ENCODE measurements around the gene TBL1XR1. TPM values are rescaled to one million over a fixed set of nuclear protein-coding genes. Genes with fewer than 3 reads are reported as not detected.

The TBL1XR1 gene
- total RNA-seq, 4 donors from 2014 or later: 51.6 to 91.1 (median 66.0) TPM

GRCh38 chr3:176994393-176994792 lies 202.9 kb downstream of the TBL1XR1 start:
- no peak overlapping the region for H3K4me3 ChIP-seq (ENCODE audit: low read depth, poor library complexity, severe bottlenecking)
- no peak for DNase-seq (ENCODE audit: low spot score in 2 of 2)
- no peak for TF ChIP-seq CTCF (IDR thresholded peaks at IDR 0.05)
- TF ChIP-seq POLR2A (IDR thresholded peaks at IDR 0.05): no peak
- intact Hi-C loops (cut with DNase I; ENCODE audit: low total_unique reads): no loop called here
- 96 to 97% methylated on average over 1 of the region's 1 CpG for WGBS, 2 donors

GRCh38 chr3:176992978-176993377 lies 204.3 kb downstream of the TBL1XR1 start:
- H3K4me3 ChIP-seq (ENCODE audit: low read depth, poor library complexity, severe bottlenecking): no peak overlapping the region
- DNase-seq (ENCODE audit: low spot score in 2 of 2): no peak
- TF ChIP-seq POLR2A (IDR thresholded peaks at IDR 0.05): no peak
- no peak for TF ChIP-seq CTCF (IDR thresholded peaks at IDR 0.05)
- intact Hi-C loops (cut with DNase I; ENCODE audit: low total_unique reads): no loop called here
- WGBS, 2 donors: 82 to 88% methylated on average over 3 of the region's 3 CpGs

GRCh38 chr3:176992565-176992964 lies 204.7 kb downstream of the TBL1XR1 start:
- no peak for DNase-seq (ENCODE audit: low spot score in 2 of 2)
- WGBS, 2 donors: 91 to 96% methylated on average over 11 of the region's 11 CpGs
- no peak overlapping the region for H3K4me3 ChIP-seq (ENCODE audit: low read depth, poor library complexity, severe bottlenecking)
- no peak for TF ChIP-seq CTCF (IDR thresholded peaks at IDR 0.05)
- TF ChIP-seq POLR2A (IDR thresholded peaks at IDR 0.05): no peak
- intact Hi-C loops (cut with DNase I; ENCODE audit: low total_unique reads): no loop called here

- no peak for TF ChIP-seq CTCF (IDR thresholded peaks at IDR 0.05)
- no peak for TF ChIP-seq POLR2A (IDR thresholded peaks at IDR 0.05)
- DNase-seq (ENCODE audit: low spot score in 2 of 2): no peak
- intact Hi-C loops (cut with DNase I; ENCODE audit: low total_unique reads): no loop called here
- WGBS, 2 donors: 83 to 92% methylated on average over 3 of the region's 3 CpGs
- H3K4me3 ChIP-seq (ENCODE audit: low read depth, poor library complexity, severe bottlenecking): no peak overlapping the region
These were observed 208.5 kb downstream of the TBL1XR1 start for GRCh38 chr3:176988795-176989194.

GRCh38 chr3:176987901-176988650 lies 209.2 kb downstream of the TBL1XR1 start:
- H3K4me3 ChIP-seq (ENCODE audit: low read depth, poor library complexity, severe bottlenecking): no peak overlapping the region
- 77 to 78% methylated on average over 8 of the region's 8 CpGs for WGBS, 2 donors
- intact Hi-C loops (cut with DNase I; ENCODE audit: low total_unique reads): no loop called here
- TF ChIP-seq POLR2A (IDR thresholded peaks at IDR 0.05): no peak
- TF ChIP-seq CTCF (IDR thresholded peaks at IDR 0.05): no peak
- DNase-seq (ENCODE audit: low spot score in 2 of 2): no peak

- 84 to 88% methylated on average over 3 of the region's 3 CpGs for WGBS, 2 donors
- intact Hi-C loops (cut with DNase I; ENCODE audit: low total_unique reads): no loop called here
- H3K4me3 ChIP-seq (ENCODE audit: low read depth, poor library complexity, severe bottlenecking): no peak overlapping the region
- no peak for DNase-seq (ENCODE audit: low spot score in 2 of 2)
- TF ChIP-seq CTCF (IDR thresholded peaks at IDR 0.05): no peak
- no peak for TF ChIP-seq POLR2A (IDR thresholded peaks at IDR 0.05)
These were observed 218.8 kb downstream of the TBL1XR1 start for GRCh38 chr3:176978441-176978840.
